ENCODE results near the gene SPTBN1.

Gene SPTBN1

GRCh38 chr2:54455563-54456361 is at the start of gene SPTBN1:
TSS of gene SPTBN1 (plus strand) at chr2:54456327. CDS start at chr2:54526419, 70,092 bp downstream.
- in situ Hi-C loops (cut with HindIII; ENCODE audit: low pct_unique_long_range_greater_than_20kb, low sequenced_read_pairs), result no loop called here
- no peak for TF ChIP-seq JUND (IDR thresholded peaks at IDR 0.05; ENCODE audit: low read depth)
- DNase-seq (ENCODE audit: low read depth in 1 of 2, low spot score in 1 of 2), result peak; percentile 46 to 67

- in situ Hi-C loops (cut with HindIII; ENCODE audit: low pct_unique_long_range_greater_than_20kb, low sequenced_read_pairs), result no loop called here
- TF ChIP-seq JUND (IDR thresholded peaks at IDR 0.05; ENCODE audit: low read depth), result no peak
- DNase-seq (ENCODE audit: low read depth in 1 of 2, low spot score in 1 of 2), result no peak
Measured at GRCh38 chr2:54407693-54408092, 48.4 kb upstream of the SPTBN1 start.

- no peak for DNase-seq (ENCODE audit: low read depth in 1 of 2, low spot score in 1 of 2)
- in situ Hi-C loops (cut with HindIII; ENCODE audit: low pct_unique_long_range_greater_than_20kb, low sequenced_read_pairs), result no loop called here
- TF ChIP-seq JUND (IDR thresholded peaks at IDR 0.05; ENCODE audit: low read depth), result no peak
Measured at GRCh38 chr2:54408288-54408687, 47.8 kb upstream of the SPTBN1 start.

- no peak for TF ChIP-seq JUND (IDR thresholded peaks at IDR 0.05; ENCODE audit: low read depth)
- no peak for DNase-seq (ENCODE audit: low read depth in 1 of 2, low spot score in 1 of 2)
- in situ Hi-C loops (cut with HindIII; ENCODE audit: low pct_unique_long_range_greater_than_20kb, low sequenced_read_pairs), result no loop called here
Measured at GRCh38 chr2:54409752-54410151, 46.4 kb upstream of the SPTBN1 start.

- DNase-seq (ENCODE audit: low read depth in 1 of 2, low spot score in 1 of 2), result no peak
- no peak for TF ChIP-seq JUND (IDR thresholded peaks at IDR 0.05; ENCODE audit: low read depth)
- in situ Hi-C loops (cut with HindIII; ENCODE audit: low pct_unique_long_range_greater_than_20kb, low sequenced_read_pairs), result no loop called here
Measured at GRCh38 chr2:54411801-54412354, 44.2 kb upstream of the SPTBN1 start.

- no peak for TF ChIP-seq JUND (IDR thresholded peaks at IDR 0.05; ENCODE audit: low read depth)
- in situ Hi-C loops (cut with HindIII; ENCODE audit: low pct_unique_long_range_greater_than_20kb, low sequenced_read_pairs), result no loop called here
- peak; percentile 4 to 66 for DNase-seq (ENCODE audit: low read depth in 1 of 2, low spot score in 1 of 2)
Measured at GRCh38 chr2:54416166-54416813, 39.8 kb upstream of the SPTBN1 start.

- in situ Hi-C loops (cut with HindIII; ENCODE audit: low pct_unique_long_range_greater_than_20kb, low sequenced_read_pairs), result no loop called here
- TF ChIP-seq JUND (IDR thresholded peaks at IDR 0.05; ENCODE audit: low read depth), result no peak
Measured at GRCh38 chr2:54416938-54417337, 39.2 kb upstream of the SPTBN1 start.

GRCh38 chr2:54417577-54417976 is 38.5 kb upstream of the SPTBN1 start:
- in situ Hi-C loops (cut with HindIII; ENCODE audit: low pct_unique_long_range_greater_than_20kb, low sequenced_read_pairs), result no loop called here
- DNase-seq (ENCODE audit: low read depth in 1 of 2, low spot score in 1 of 2), result no peak
- TF ChIP-seq JUND (IDR thresholded peaks at IDR 0.05; ENCODE audit: low read depth), result no peak

More at GRCh38 chr2:54416938-54417337, 39.2 kb upstream of the SPTBN1 start:
- DNase-seq (ENCODE audit: low read depth in 1 of 2, low spot score in 1 of 2), result no peak

- no peak for TF ChIP-seq JUND (IDR thresholded peaks at IDR 0.05; ENCODE audit: low read depth)
- DNase-seq (ENCODE audit: low read depth in 1 of 2, low spot score in 1 of 2), result no peak
- in situ Hi-C loops (cut with HindIII; ENCODE audit: low pct_unique_long_range_greater_than_20kb, low sequenced_read_pairs), result no loop called here
Measured at GRCh38 chr2:54419388-54419787, 36.7 kb upstream of the SPTBN1 start.

GRCh38 chr2:54419855-54420523 is 36.1 kb upstream of the SPTBN1 start:
- DNase-seq (ENCODE audit: low read depth in 1 of 2, low spot score in 1 of 2), result no peak
- TF ChIP-seq JUND (IDR thresholded peaks at IDR 0.05; ENCODE audit: low read depth), result no peak
- in situ Hi-C loops (cut with HindIII; ENCODE audit: low pct_unique_long_range_greater_than_20kb, low sequenced_read_pairs), result no loop called here

GRCh38 chr2:54420524-54421172 is 35.5 kb upstream of the SPTBN1 start:
- DNase-seq (ENCODE audit: low read depth in 1 of 2, low spot score in 1 of 2), result no peak
- in situ Hi-C loops (cut with HindIII; ENCODE audit: low pct_unique_long_range_greater_than_20kb, low sequenced_read_pairs), result no loop called here
- no peak for TF ChIP-seq JUND (IDR thresholded peaks at IDR 0.05; ENCODE audit: low read depth)

- no peak for TF ChIP-seq JUND (IDR thresholded peaks at IDR 0.05; ENCODE audit: low read depth)
- in situ Hi-C loops (cut with HindIII; ENCODE audit: low pct_unique_long_range_greater_than_20kb, low sequenced_read_pairs), result no loop called here
- DNase-seq (ENCODE audit: low read depth in 1 of 2, low spot score in 1 of 2), result no peak
Measured at GRCh38 chr2:54422072-54422581, 34.0 kb upstream of the SPTBN1 start.

Data from T47D (cell line).